ENCODE data around the gene PRR15L. TPM values are rescaled to one million over a fixed set of nuclear protein-coding genes. Genes with fewer than 3 reads are reported as not detected.

Gene PRR15L
- total RNA-seq, 1 donor from 2014 or later, result 0.14 TPM

DNA sequence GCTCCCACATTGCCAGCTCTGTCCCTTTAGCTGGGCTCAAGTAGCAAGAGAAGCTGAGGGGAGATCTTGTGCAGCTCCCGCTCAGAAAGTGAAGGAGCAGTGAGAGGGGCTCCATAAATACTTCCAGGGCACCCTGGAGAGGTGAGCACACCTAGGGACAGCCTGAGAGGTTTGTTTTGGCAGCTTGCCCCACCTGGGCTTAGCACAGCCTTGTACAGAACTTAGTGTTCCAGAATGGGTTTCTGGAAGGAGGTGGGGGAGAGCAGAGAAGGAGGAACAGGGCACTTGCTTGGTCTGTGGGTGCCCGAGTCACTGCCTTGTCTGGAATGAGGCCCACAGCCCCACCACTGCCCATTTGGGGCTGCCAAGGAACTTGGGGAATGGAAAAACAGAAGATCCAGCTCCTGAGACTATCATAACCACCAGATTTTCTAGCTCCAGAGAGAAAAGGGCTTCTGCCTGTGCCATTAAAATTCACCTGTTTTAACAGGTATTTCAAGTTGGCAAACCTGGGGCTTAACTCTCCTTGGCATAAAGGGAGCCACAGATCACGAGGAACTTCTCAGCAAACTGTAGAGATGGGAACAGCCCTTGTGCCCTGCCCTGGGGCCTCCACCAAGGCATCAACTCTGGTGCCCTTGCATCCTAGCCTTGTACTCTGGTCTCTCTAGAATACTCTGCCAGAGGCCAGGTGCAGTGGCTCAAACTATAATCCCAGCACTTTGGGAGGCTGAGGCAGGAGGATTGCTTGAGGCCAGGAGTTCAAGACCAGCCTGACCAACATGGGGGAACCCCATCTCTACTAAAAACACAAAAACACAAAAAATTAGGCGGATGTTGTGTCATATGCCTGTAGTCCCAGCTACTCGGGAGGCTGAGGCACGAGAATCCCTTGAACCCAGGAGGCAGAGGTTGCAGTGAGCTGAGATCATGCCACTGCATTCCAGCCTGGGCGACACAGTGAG is 1.9 kb downstream of the PRR15L start:
- no peak overlapping the region for H3K4me3 ChIP-seq
- DNase-seq, result no peak
- H3K27ac ChIP-seq (replicated peaks), result no peak overlapping the region
- intact Hi-C loops (cut with micrococcal nuclease), result loop anchor here (10.0 kb wide), 1 partner anchor 71 kb away; no protein-coding TSS in a partner anchor
- no peaks in the 10 kb centered on the region for H3K27me3 ChIP-seq (ENCODE audit: low read depth)
- H3K36me3 ChIP-seq, result no peaks in the 10 kb centered on the region
- TF ChIP-seq, protein P1, sequence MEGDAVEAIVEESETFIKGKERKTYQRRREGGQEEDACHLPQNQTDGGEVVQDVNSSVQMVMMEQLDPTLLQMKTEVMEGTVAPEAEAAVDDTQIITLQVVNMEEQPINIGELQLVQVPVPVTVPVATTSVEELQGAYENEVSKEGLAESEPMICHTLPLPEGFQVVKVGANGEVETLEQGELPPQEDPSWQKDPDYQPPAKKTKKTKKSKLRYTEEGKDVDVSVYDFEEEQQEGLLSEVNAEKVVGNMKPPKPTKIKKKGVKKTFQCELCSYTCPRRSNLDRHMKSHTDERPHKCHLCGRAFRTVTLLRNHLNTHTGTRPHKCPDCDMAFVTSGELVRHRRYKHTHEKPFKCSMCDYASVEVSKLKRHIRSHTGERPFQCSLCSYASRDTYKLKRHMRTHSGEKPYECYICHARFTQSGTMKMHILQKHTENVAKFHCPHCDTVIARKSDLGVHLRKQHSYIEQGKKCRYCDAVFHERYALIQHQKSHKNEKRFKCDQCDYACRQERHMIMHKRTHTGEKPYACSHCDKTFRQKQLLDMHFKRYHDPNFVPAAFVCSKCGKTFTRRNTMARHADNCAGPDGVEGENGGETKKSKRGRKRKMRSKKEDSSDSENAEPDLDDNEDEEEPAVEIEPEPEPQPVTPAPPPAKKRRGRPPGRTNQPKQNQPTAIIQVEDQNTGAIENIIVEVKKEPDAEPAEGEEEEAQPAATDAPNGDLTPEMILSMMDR (IDR thresholded peaks at IDR 0.05; ENCODE audit: borderline replicate concordance), result no peak
- H3K4me1 ChIP-seq, result no peaks in the 10 kb centered on the region
- no peaks in the 10 kb centered on the region for H3K9me3 ChIP-seq (replicated peaks)

DNA sequence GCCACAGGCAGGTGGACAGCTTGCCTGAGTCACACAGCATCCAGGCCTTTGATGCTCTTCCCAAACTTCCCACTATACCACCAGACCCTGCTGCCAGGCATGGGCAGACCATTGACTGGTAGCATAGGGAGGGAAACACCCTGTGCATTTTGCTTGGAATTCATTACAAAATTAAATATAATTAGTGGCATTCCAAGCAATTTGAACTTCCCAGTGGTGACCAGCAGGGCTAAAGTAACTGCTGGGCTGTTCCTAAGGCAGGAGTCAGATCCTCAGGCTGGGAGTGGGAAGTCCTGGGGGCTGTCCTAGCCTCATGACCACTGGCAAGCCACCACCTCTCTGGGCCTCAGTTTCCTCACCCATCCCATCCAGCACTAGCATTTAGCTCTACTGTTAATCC is 3.8 kb downstream of the PRR15L start:
- Histone ChIP-seq H3K4me1 (peaks cover 12% of the 10 kb centered on the region), H3K27ac (replicated peaks) (no peak overlapping the region), H3K36me3 (no peaks in the 10 kb centered on the region), H3K4me3 (no peak overlapping the region), H3K9me3 (replicated peaks) (no peaks in the 10 kb centered on the region), H3K27me3 (ENCODE audit: low read depth) (no peaks in the 10 kb centered on the region)
- DNase-seq, result no peak
- intact Hi-C loops (cut with micrococcal nuclease), result loop anchor here (10.0 kb wide), 1 partner anchor 69 kb away; no protein-coding TSS in a partner anchor
- TF ChIP-seq, protein P1 (IDR thresholded peaks at IDR 0.05; ENCODE audit: borderline replicate concordance), result no peak

DNA sequence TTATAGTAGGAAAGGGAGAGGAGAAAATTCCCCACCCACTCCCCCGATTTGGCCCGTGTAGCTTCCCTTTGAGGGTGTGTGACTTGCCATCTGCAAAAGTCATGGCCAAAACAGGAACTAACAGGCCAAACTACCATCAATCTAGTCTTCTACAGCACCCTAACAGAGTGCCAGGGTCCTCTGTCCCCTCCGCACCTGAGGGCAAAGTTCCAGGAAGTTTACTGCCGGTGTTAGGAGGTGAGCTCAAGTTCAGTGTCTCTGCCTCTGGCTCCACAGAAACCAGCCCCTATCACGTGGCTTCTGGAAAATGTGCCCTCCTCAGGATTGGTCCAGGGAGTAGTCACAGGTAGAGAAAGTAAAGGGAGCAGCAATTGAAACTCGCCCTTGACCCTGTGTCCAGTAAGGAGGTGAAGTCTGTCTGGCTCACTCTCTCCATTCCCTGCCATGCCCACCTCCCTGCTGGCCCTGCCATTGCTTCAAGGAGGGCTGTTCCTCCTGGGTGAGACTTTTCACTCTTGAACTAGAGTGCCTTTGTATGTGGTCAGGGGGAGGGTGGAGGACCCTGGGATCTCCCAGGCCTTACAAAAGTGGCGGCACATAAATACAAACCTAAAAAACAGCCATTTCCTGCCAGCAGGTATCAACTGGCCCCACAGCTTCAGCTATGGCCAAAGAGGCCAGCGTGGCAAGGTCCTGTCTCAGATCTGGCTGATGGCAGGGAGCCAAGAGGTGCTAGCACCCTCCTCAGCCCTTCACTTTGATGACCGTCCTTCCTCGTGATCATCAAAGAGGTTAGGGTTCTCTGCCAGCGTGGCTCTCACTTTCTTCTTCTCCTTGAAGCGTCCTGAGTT is 5.3 kb downstream of the PRR15L start:
- no peak overlapping the region for H3K27ac ChIP-seq (replicated peaks)
- no peaks in the 10 kb centered on the region for H3K9me3 ChIP-seq (replicated peaks)
- no peak overlapping the region for H3K4me3 ChIP-seq
- peaks cover 19% of the 10 kb centered on the region for H3K4me1 ChIP-seq
- H3K27me3 ChIP-seq (ENCODE audit: low read depth), result no peaks in the 10 kb centered on the region
- intact Hi-C loops (cut with micrococcal nuclease), result loop anchor here (10.0 kb wide), 1 partner anchor 68 kb away; no protein-coding TSS in a partner anchor
- DNase-seq, result no peak
- TF ChIP-seq, protein P1 (IDR thresholded peaks at IDR 0.05; ENCODE audit: borderline replicate concordance), result no peak
- peaks cover 4% of the 10 kb centered on the region for H3K36me3 ChIP-seq

DNA sequence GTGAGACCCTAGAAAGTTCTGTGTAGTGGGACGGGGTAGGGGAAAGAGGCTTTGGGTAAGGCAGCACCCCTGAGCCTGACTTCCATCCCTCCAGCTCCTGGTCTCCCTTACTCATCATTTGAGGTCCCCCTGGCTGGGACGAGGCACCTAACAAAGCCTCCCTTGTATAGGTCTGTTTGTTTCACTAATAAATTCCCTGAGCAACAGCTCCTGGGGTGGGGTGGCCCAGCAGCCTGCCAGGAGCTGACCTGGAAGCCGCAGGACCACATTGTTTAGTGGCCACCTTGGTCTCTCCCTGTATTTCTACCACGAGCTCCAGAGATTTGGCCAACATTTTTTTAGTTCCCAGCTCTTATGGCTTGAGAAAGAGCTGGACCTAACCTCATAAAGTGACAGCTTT is 7.2 kb downstream of the PRR15L start:
- Histone ChIP-seq H3K27me3 (ENCODE audit: low read depth) (no peaks in the 10 kb centered on the region), H3K36me3 (peaks cover 18% of the 10 kb centered on the region), H3K27ac (replicated peaks) (no peak overlapping the region), H3K4me1 (peaks cover 35% of the 10 kb centered on the region), H3K4me3 (no peak overlapping the region), H3K9me3 (replicated peaks) (no peaks in the 10 kb centered on the region)
- intact Hi-C loops (cut with micrococcal nuclease), result loop anchor here (10.0 kb wide), 1 partner anchor 66 kb away; no protein-coding TSS in a partner anchor
- no peak for DNase-seq
- TF ChIP-seq, protein P1 (IDR thresholded peaks at IDR 0.05; ENCODE audit: borderline replicate concordance), result no peak

DNA sequence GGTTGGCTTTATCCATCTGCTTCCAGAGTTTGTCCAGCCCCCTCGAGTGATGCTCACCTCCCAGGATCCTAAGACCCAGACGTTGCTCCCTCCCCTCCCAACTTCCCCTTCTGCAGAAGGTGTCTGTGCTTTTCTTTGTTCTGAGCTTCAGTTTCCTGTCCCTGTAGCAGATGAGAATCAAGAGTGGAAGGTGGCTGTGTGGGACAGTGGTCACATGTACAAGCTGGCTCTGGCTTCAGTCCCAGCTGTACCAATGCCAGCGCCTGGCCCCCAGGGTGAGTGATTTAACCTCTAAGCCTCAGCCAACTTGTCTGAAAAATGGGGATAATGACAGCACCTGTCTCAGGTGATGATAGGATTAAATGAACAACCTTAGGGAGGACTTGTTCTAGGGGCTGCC is 7.7 kb downstream of the PRR15L start:
- intact Hi-C loops (cut with micrococcal nuclease), result loop anchor here (10.0 kb wide), 1 partner anchor 65 kb away; no protein-coding TSS in a partner anchor
- peaks cover 40% of the 10 kb centered on the region for H3K4me1 ChIP-seq
- TF ChIP-seq, protein P1 (IDR thresholded peaks at IDR 0.05; ENCODE audit: borderline replicate concordance), result no peak
- no peak for DNase-seq
- H3K9me3 ChIP-seq (replicated peaks), result no peaks in the 10 kb centered on the region
- H3K27ac ChIP-seq (replicated peaks), result peak overlapping the region; percentile 79
- H3K4me3 ChIP-seq, result peak overlapping the region; percentile 59
- H3K36me3 ChIP-seq, result peaks cover 22% of the 10 kb centered on the region
- H3K27me3 ChIP-seq (ENCODE audit: low read depth), result no peaks in the 10 kb centered on the region

All from left ventricle myocardium inferior (tissue), 1 donor.